ENCODE data around the gene NTRK1. TPM values are rescaled to one million over a fixed set of nuclear protein-coding genes. Genes with fewer than 3 reads are reported as not detected.
A peak's percentile ranks its signal among the peaks of the same experiment; 100 is the strongest.

The NTRK1 gene
- total and polyA plus RNA-seq, 2 of the 13 experiments (the other 11 are each of a cell fraction or from before 2014, with no cell fraction given) = not detected

DNA sequence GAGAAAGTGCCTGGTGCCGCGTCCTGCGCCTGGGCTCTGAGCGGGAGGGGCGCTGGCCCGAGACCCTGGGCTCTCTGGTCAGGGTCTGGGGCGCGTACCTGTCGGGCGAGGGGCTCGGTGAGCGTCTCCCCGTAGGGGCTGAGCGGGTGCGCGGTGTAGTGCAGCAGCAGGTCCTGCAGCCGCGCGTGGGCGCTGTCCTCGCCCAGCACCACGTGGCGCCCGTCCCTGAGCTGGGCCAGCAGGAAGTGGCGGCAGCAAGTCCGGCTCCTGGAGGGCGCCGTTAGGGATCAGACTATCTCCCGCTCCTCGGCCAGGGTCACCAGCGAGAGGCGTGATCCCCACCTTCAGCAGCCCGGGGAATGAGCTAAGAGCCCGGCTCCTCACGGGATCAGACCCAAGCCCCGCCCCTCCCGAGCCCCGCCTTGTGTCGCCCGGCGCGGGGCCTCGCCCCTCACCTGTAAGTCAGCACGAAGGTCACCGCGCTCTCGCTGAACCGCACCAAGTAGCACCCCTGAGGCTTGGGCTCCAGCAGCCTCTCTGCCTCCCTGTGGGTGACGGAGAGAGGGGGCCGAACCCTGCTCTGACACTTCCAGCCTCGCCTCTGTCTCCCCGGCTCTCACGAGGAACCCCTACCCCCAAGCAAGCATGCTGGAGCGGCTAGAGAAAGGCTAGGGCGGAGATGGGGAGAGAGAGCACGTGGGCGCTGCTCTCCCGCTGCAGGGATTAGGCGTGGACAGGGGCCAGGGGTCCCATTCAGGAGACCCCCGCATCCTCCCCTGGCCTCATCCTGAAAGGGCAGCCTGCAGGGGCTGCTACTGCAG is 46.7 kb upstream of the NTRK1 start (continued):
- TF ChIP-seq, protein P1, sequence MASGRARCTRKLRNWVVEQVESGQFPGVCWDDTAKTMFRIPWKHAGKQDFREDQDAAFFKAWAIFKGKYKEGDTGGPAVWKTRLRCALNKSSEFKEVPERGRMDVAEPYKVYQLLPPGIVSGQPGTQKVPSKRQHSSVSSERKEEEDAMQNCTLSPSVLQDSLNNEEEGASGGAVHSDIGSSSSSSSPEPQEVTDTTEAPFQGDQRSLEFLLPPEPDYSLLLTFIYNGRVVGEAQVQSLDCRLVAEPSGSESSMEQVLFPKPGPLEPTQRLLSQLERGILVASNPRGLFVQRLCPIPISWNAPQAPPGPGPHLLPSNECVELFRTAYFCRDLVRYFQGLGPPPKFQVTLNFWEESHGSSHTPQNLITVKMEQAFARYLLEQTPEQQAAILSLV (CRISPR knock-in tag; IDR thresholded peaks at IDR 0.05; ENCODE audit: borderline replicate concordance) = peak; percentile 93
- TF ChIP-seq EP300 (IDR thresholded peaks at IDR 0.05; ENCODE audit: low read depth in 2 of 2, low read length in 2 of 2) = no peak
- 0 out of 2 replicates have a peak, but pooled peaks have one; percentile 42 for TF ChIP-seq EP300 (CRISPR knock-in tag; IDR thresholded peaks at IDR 0.05; ENCODE audit: borderline replicate concordance)
- no peak for TF ChIP-seq ZFP36L1 (CRISPR knock-in tag; IDR thresholded peaks at IDR 0.05)
- peak; percentile 85; the same call in 1 of the 2 replicates for TF ChIP-seq ZNF678 (CRISPR knock-in tag; IDR thresholded peaks at IDR 0.05)
- no peak for TF ChIP-seq ZNF138 (CRISPR knock-in tag; IDR thresholded peaks at IDR 0.05; ENCODE audit: low read depth)
- peak; percentile 79 for TF ChIP-seq ZFY (CRISPR knock-in tag; IDR thresholded peaks at IDR 0.05)
- TF ChIP-seq, protein P2, sequence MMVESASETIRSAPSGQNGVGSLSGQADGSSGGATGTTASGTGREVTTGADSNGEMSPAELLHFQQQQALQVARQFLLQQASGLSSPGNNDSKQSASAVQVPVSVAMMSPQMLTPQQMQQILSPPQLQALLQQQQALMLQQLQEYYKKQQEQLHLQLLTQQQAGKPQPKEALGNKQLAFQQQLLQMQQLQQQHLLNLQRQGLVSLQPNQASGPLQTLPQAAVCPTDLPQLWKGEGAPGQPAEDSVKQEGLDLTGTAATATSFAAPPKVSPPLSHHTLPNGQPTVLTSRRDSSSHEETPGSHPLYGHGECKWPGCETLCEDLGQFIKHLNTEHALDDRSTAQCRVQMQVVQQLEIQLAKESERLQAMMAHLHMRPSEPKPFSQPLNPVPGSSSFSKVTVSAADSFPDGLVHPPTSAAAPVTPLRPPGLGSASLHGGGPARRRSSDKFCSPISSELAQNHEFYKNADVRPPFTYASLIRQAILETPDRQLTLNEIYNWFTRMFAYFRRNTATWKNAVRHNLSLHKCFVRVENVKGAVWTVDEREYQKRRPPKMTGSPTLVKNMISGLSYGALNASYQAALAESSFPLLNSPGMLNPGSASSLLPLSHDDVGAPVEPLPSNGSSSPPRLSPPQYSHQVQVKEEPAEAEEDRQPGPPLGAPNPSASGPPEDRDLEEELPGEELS (CRISPR knock-in tag; IDR thresholded peaks at IDR 0.05) = 0 out of 2 replicates have a peak, but pooled peaks have one; percentile 38
- TF ChIP-seq, protein P3, sequence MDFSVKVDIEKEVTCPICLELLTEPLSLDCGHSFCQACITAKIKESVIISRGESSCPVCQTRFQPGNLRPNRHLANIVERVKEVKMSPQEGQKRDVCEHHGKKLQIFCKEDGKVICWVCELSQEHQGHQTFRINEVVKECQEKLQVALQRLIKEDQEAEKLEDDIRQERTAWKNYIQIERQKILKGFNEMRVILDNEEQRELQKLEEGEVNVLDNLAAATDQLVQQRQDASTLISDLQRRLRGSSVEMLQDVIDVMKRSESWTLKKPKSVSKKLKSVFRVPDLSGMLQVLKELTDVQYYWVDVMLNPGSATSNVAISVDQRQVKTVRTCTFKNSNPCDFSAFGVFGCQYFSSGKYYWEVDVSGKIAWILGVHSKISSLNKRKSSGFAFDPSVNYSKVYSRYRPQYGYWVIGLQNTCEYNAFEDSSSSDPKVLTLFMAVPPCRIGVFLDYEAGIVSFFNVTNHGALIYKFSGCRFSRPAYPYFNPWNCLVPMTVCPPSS (IDR thresholded peaks at IDR 0.05) = no peak
- TF ChIP-seq, protein P4, sequence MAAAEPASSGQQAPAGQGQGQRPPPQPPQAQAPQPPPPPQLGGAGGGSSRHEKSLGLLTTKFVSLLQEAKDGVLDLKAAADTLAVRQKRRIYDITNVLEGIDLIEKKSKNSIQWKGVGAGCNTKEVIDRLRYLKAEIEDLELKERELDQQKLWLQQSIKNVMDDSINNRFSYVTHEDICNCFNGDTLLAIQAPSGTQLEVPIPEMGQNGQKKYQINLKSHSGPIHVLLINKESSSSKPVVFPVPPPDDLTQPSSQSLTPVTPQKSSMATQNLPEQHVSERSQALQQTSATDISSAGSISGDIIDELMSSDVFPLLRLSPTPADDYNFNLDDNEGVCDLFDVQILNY (CRISPR knock-in tag; conservative IDR thresholded peaks at IDR 0.05) = no peak; the same call in 1 of the 2 replicates
- TF ChIP-seq, protein P5, sequence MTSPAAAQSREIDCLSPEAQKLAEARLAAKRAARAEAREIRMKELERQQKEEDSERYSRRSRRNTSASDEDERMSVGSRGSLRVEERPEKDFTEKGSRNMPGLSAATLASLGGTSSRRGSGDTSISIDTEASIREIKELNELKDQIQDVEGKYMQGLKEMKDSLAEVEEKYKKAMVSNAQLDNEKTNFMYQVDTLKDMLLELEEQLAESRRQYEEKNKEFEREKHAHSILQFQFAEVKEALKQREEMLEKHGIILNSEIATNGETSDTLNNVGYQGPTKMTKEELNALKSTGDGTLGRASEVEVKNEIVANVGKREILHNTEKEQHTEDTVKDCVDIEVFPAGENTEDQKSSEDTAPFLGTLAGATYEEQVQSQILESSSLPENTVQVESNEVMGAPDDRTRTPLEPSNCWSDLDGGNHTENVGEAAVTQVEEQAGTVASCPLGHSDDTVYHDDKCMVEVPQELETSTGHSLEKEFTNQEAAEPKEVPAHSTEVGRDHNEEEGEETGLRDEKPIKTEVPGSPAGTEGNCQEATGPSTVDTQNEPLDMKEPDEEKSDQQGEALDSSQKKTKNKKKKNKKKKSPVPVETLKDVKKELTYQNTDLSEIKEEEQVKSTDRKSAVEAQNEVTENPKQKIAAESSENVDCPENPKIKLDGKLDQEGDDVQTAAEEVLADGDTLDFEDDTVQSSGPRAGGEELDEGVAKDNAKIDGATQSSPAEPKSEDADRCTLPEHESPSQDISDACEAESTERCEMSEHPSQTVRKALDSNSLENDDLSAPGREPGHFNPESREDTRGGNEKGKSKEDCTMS (CRISPR knock-in tag; conservative IDR thresholded peaks at IDR 0.05) = no peak
- no peak for TF ChIP-seq NR2F6 (IDR thresholded peaks at IDR 0.05)
- peak; percentile 59 for TF ChIP-seq NR2F6 (CRISPR knock-in tag; IDR thresholded peaks at IDR 0.05)
- peak; percentile 53; the same call in 1 of the 2 replicates for TF ChIP-seq ZNF251 (CRISPR knock-in tag; IDR thresholded peaks at IDR 0.05)
- TF ChIP-seq, protein P6, sequence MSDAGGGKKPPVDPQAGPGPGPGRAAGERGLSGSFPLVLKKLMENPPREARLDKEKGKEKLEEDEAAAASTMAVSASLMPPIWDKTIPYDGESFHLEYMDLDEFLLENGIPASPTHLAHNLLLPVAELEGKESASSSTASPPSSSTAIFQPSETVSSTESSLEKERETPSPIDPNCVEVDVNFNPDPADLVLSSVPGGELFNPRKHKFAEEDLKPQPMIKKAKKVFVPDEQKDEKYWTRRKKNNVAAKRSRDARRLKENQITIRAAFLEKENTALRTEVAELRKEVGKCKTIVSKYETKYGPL (CRISPR knock-in tag; IDR thresholded peaks at IDR 0.05) = no peak
- peak; percentile 85 for TF ChIP-seq ELF3 (CRISPR knock-in tag; IDR thresholded peaks at IDR 0.05)
- TF ChIP-seq ZNF605 (CRISPR knock-in tag; IDR thresholded peaks at IDR 0.05) = peak; percentile 90
- no peak for TF ChIP-seq MLLT10 (CRISPR knock-in tag; IDR thresholded peaks at IDR 0.05)
- peak; percentile 69; the same call in 1 of the 2 replicates for TF ChIP-seq SPEN (CRISPR knock-in tag; IDR thresholded peaks at IDR 0.05; ENCODE audit: low read depth)

Measured in HepG2 (cell line).